Liver (tissue), 9 donors: ENCODE measurements around the gene PAXIP1. TPM values are rescaled to one million over a fixed set of nuclear protein-coding genes. Genes with fewer than 3 reads are reported as not detected.

ENCODE experiments used
- DNase-seq: peaks from one replicate; pipeline ENCODE4 v3.0.0-alpha.2; 2017; ENCODE audit warnings: low spot score
- H3K27ac ChIP-seq, 2 donors: one replicate each; pipeline ENCODE4 v1.7.0; 2013; ENCODE audit warnings: inconsistent platforms in 2 of 2, low read length in 2 of 2, control low read depth in 1 of 2, low read depth in 1 of 2, mild to moderate bottlenecking in 1 of 2
- H3K27me3 ChIP-seq, 4 donors: one replicate each; pipeline versions ENCODE4 v1.6.1 to v1.7.0; 2013; ENCODE audit warnings: low read length in 3 of 4, inconsistent platforms in 1 of 4, mild to moderate bottlenecking in 1 of 4, moderate library complexity in 1 of 4; ENCODE audit not compliant: control insufficient read depth in 4 of 4, insufficient read depth in 4 of 4
- H3K36me3 ChIP-seq, 4 donors: one replicate each; pipeline versions ENCODE4 v1.6.1 to v1.7.0; 2013; ENCODE audit warnings: low read length in 3 of 4, mild to moderate bottlenecking in 3 of 4, low read depth in 1 of 4, moderate library complexity in 1 of 4; ENCODE audit not compliant: control insufficient read depth in 4 of 4, insufficient read depth in 3 of 4
- H3K4me1 ChIP-seq, 4 donors: one replicate each; pipeline versions ENCODE4 v1.6.1 to v1.7.0; 2013; ENCODE audit warnings: low read length in 3 of 4, mild to moderate bottlenecking in 3 of 4, moderate library complexity in 1 of 4; ENCODE audit not compliant: control insufficient read depth in 4 of 4, insufficient read depth in 4 of 4
- H3K4me3 ChIP-seq, 3 donors: one replicate each; pipeline versions ENCODE4 v1.6.1 to v1.7.0; 2013; ENCODE audit warnings: low read length in 3 of 3, control low read depth in 1 of 3, low read depth in 1 of 3, mild to moderate bottlenecking in 1 of 3
- H3K9ac ChIP-seq, 2 donors: one replicate each; pipeline ENCODE4 v1.7.0; 2013; ENCODE audit warnings: low read length in 2 of 2, mild to moderate bottlenecking in 2 of 2, moderate library complexity in 2 of 2, control low read depth in 1 of 2, low read depth in 1 of 2
- H3K9me3 ChIP-seq, 4 donors: one replicate each; pipeline versions ENCODE4 v1.6.1 to v1.7.0; 2013; ENCODE audit warnings: low read length in 3 of 4; ENCODE audit not compliant: control insufficient read depth in 4 of 4
- ATF3 ChIP-seq: IDR thresholded peaks from 2 replicates; pipeline ENCODE4 v1.6.1; 2016; ENCODE audit warnings: antibody characterized with exemption
- CTCF ChIP-seq: fragments of 150-350 bp; IDR thresholded peaks from 2 replicates; pipeline ENCODE4 v1.5.1; 2017; ENCODE audit warnings: improper control_type of control experiment, low read depth, low read length; ENCODE audit not compliant: missing input control
- EGR1 ChIP-seq, 2 donors: IDR thresholded peaks; 2 replicates each; pipeline ENCODE4 v1.6.1; 2016 to 2018; ENCODE audit warnings: antibody characterized with exemption in 2 of 2, low read depth in 2 of 2
- FOXA1 ChIP-seq: IDR thresholded peaks from 2 replicates; pipeline ENCODE4 v1.6.1; 2016; ENCODE audit warnings: antibody characterized with exemption
- FOXA2 ChIP-seq: IDR thresholded peaks from 2 replicates; pipeline ENCODE4 v1.6.1; 2016; ENCODE audit warnings: antibody characterized with exemption
- GABPA ChIP-seq, 2 donors: IDR thresholded peaks in 1 of 2; conservative IDR thresholded peaks in 1 of 2; 2 replicates each; pipeline ENCODE4 v1.6.1; 2016; ENCODE audit warnings: antibody characterized with exemption in 2 of 2, mild to moderate bottlenecking in 1 of 2, moderate library complexity in 1 of 2
- HNF4A ChIP-seq, 2 donors: conservative IDR thresholded peaks; 2 replicates each; pipeline ENCODE4 v1.6.1; 2016; ENCODE audit warnings: antibody characterized with exemption in 2 of 2, mild to moderate bottlenecking in 2 of 2
- HNF4G ChIP-seq: IDR thresholded peaks from 2 replicates; pipeline ENCODE4 v1.6.1; 2016; ENCODE audit warnings: antibody characterized with exemption
- MAX ChIP-seq: IDR thresholded peaks from 2 replicates; pipeline ENCODE4 v1.6.1; 2016; ENCODE audit warnings: antibody characterized with exemption
- NR2F2 ChIP-seq: IDR thresholded peaks from 2 replicates; pipeline ENCODE4 v1.6.1; 2016; ENCODE audit warnings: antibody characterized with exemption
- RAD21 ChIP-seq, 2 donors: IDR thresholded peaks; 2 replicates each; pipeline ENCODE4 v1.6.1; 2016; ENCODE audit warnings: antibody characterized with exemption in 2 of 2, mild to moderate bottlenecking in 2 of 2
- REST ChIP-seq: IDR thresholded peaks from 2 replicates; pipeline ENCODE4 v1.6.1; 2016; ENCODE audit warnings: antibody characterized with exemption, mild to moderate bottlenecking
- RXRA ChIP-seq, 2 donors: IDR thresholded peaks; 2 replicates each; pipeline ENCODE4 v1.6.1; 2017 to 2018; ENCODE audit warnings: antibody characterized with exemption in 2 of 2, mild to moderate bottlenecking in 1 of 2
- TAF1 ChIP-seq: conservative IDR thresholded peaks from 2 replicates; pipeline ENCODE4 v1.6.1; 2016; ENCODE audit warnings: antibody characterized with exemption, mild to moderate bottlenecking
- YY1 ChIP-seq: IDR thresholded peaks from 2 replicates; pipeline ENCODE4 v1.6.1; 2016; ENCODE audit warnings: antibody characterized with exemption, mild to moderate bottlenecking
- WGBS: extraction: QIAGEN DNeasy Blood & Tissue Kit; methylation state at CpG from one replicate; pipeline ENCODE4 v1.1.7; 2013; 5-methylcytosine and 5-hydroxymethylcytosine counted together
- polyA plus RNA-seq, 2 donors: library from polyadenylated mRNA; stranded (reverse) in 1 of 2; unstranded in 1 of 2; fragments of 200-250 nt in 1 of 2; fragments of >200 nt in 1 of 2; fragmentation: Nextera tagmentation in 1 of 2; extraction: Ambion mirVana in 1 of 2; gene quantifications; one replicate each; pipeline versions ENCODE4 v1.2.1 to v1.2.3, GENCODE V29; 2013 to 2015
- total RNA-seq, 2 donors: library from RNA; depleted of rRNA; stranded (reverse); fragments of >200 nt; gene quantifications; one replicate each; pipeline ENCODE4 v1.2.3, GENCODE V29; 2014
- donor health status: healthy.
- donor health status: healthy.
- donor health status: healthy.
- donor health status: healthy.
- donor health status: healthy.

Gene PAXIP1
- total and polyA plus RNA-seq, 4 donors, result 2.0 to 10.1 (median 5.8) TPM

GRCh38 chr7:154929006-154929726, 73.8 kb downstream of the PAXIP1 start:
- H3K4me1 ChIP-seq, result peaks cover 0 to 22% (median 14%) of the 10 kb centered on the region in 4 donors
- peak overlapping the region; percentile 94 to 98 for H3K9ac ChIP-seq

GRCh38 chr7:154928136-154929005, 74.6 kb downstream of the PAXIP1 start:
- Histone ChIP-seq H3K4me3 (peak overlapping the region; percentile 77 to 85 (median 82)), H3K9me3 (peaks cover 0 to 2% (median 0%) of the 10 kb centered on the region in 4 donors), H3K36me3 (no peaks in the 10 kb centered on the region), H3K9ac (peak overlapping the region; percentile 94 to 98), H3K4me1 (peaks cover 0 to 22% (median 14%) of the 10 kb centered on the region in 4 donors), H3K27me3 (no peaks in the 10 kb centered on the region), H3K27ac (peak overlapping the region; percentile 91)
- 2% methylated on average over 17 of the region's 17 CpGs for WGBS
- DNase-seq, result no peak
- TF ChIP-seq CTCF, result no peak
- TF ChIP-seq NR2F2, result peak; percentile 70
- no peak for TF ChIP-seq RAD21 (IDR thresholded peaks at IDR 0.05)
- TF ChIP-seq FOXA1, result no peak
- peak; percentile 67 for TF ChIP-seq REST
- no peak for TF ChIP-seq GABPA (IDR thresholded peaks at IDR 0.05 in 1 of 2, conservative IDR thresholded peaks at IDR 0.05 in 1 of 2)
- TF ChIP-seq TAF1, result peak; percentile 46

More at GRCh38 chr7:154929006-154929726, 73.8 kb downstream of the PAXIP1 start:
- peak overlapping the region; percentile 77 to 85 (median 82) for H3K4me3 ChIP-seq
- WGBS, result 41% methylated on average over 9 of the region's 9 CpGs
- TF ChIP-seq HNF4A (conservative IDR thresholded peaks at IDR 0.05), result no peak
- TF ChIP-seq FOXA2, result no peak
- TF ChIP-seq MAX, result no peak
- no peak for TF ChIP-seq FOXA1
- TF ChIP-seq EGR1 (IDR thresholded peaks at IDR 0.05; ENCODE audit: low read depth in 2 of 2), result no peak
- no peak for TF ChIP-seq RXRA (IDR thresholded peaks at IDR 0.05)
- TF ChIP-seq YY1, result no peak
- no peak for TF ChIP-seq ATF3
- no peak for TF ChIP-seq REST
- TF ChIP-seq HNF4G, result no peak
- no peak for DNase-seq
- H3K27ac ChIP-seq, result peak overlapping the region; percentile 91
- no peaks in the 10 kb centered on the region for H3K36me3 ChIP-seq
- H3K27me3 ChIP-seq, result no peaks in the 10 kb centered on the region
- H3K9me3 ChIP-seq, result peaks cover 0 to 2% (median 0%) of the 10 kb centered on the region in 4 donors
